ENCODE measurements around the gene AVPR2.

DNA sequence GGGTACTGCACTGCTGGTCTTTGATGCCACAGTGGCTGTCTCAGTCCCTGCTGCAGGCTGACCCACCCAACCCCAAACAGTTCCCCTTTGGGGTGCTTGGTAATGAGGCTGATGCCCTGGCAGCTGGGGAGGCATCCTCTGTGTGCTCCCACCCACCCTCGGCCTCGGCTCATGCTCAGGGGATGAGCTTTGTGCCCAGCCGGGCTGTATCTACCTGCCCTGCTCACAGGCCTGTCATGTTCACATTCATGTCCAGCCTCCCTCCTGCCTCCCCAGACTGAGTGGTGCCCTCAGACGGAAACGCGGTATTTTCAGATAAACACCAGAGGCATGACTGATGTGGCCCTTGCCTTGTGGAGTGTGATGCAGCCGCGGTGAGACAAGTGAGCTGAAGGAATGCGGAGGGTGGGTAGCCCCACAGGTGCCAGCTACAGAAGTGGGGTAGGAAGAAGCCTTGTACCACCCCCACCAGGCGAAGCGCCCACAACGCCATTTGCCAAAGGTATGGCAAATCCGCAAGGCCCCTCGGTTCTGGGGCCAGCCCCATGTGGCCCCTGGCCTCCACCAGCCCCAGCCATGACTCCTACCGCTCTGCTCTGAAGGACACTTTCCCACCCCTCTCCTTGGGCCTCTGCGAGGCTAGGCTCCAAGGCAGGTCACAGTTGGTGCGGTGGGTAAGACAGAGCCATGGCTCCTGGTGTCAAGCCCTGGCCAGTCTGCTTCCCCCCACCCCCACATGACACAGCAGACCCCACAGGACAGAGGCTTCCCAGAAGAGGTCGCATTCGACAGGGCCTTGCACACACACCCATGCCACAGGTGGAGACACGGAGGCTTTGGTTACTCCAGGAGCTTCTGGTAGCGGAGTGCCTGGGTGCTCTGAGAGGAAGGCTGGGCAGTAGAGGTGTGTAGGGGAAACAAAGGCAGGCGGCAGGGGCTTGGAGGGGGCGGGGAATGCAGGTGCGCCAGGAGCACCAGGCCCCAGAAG lies 41.8 kb downstream of the AVPR2 start:
- TF ChIP-seq, protein P1, sequence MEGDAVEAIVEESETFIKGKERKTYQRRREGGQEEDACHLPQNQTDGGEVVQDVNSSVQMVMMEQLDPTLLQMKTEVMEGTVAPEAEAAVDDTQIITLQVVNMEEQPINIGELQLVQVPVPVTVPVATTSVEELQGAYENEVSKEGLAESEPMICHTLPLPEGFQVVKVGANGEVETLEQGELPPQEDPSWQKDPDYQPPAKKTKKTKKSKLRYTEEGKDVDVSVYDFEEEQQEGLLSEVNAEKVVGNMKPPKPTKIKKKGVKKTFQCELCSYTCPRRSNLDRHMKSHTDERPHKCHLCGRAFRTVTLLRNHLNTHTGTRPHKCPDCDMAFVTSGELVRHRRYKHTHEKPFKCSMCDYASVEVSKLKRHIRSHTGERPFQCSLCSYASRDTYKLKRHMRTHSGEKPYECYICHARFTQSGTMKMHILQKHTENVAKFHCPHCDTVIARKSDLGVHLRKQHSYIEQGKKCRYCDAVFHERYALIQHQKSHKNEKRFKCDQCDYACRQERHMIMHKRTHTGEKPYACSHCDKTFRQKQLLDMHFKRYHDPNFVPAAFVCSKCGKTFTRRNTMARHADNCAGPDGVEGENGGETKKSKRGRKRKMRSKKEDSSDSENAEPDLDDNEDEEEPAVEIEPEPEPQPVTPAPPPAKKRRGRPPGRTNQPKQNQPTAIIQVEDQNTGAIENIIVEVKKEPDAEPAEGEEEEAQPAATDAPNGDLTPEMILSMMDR (IDR thresholded peaks at IDR 0.05; ENCODE audit: borderline replicate concordance, extremely low read depth, low read length, poor library complexity, severe bottlenecking), result no peak
- no peak for TF ChIP-seq EZH2 (IDR thresholded peaks at IDR 0.05; ENCODE audit: borderline replicate concordance, low read depth, low read length, severe bottlenecking)

All from DND-41 (cell line).